GM19043 (cell line): ENCODE measurements around the gene PLEKHA8.

ENCODE experiments used
- ATAC-seq: cut with Tn5 transposase; IDR thresholded peaks from one replicate; pipeline ENCODE4 v1.9.1; 2021; ENCODE audit warnings: low read depth; ENCODE audit not compliant: unreplicated experiment

PLEKHA8 gene

DNA sequence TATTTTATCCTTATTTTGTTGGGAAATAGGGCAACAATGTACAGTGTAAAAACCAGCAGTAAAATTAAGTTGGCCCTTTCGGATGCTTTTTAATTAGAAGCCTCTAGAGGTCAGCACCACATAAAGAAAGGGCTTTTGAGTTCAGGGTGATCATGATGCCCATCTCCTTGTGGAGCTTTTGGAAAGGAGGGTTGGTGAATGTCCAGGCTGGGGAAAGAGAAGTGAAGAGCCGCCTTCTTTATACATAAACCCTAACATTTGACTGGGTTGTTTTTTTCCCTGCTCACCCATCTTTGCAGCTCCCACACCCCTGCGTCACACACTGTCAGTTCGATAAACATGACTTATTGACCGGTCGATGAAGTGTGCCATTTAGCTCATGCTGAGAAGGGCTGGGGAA, 136.4 kb downstream of the PLEKHA8 start:
- ATAC-seq: no peak

DNA sequence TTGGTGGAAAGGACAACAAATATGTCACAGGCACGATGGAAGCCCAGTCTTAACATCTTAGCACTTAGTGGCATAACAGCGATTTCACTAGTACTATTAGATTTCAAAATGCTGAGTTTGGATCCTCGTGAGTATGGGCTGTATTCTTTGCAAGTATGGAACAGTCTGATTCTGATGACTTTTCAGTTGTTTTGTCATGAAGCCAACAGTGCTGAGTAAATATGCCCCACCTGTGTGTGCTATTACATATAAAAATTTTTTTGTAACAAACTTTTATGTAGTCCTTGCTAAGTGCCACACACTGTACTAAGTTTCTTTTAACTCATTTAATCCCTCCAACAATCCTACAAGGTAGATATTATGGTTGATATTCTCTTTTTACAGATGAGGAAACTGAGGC, 137.4 kb downstream of the PLEKHA8 start:
- no peak for ATAC-seq

DNA sequence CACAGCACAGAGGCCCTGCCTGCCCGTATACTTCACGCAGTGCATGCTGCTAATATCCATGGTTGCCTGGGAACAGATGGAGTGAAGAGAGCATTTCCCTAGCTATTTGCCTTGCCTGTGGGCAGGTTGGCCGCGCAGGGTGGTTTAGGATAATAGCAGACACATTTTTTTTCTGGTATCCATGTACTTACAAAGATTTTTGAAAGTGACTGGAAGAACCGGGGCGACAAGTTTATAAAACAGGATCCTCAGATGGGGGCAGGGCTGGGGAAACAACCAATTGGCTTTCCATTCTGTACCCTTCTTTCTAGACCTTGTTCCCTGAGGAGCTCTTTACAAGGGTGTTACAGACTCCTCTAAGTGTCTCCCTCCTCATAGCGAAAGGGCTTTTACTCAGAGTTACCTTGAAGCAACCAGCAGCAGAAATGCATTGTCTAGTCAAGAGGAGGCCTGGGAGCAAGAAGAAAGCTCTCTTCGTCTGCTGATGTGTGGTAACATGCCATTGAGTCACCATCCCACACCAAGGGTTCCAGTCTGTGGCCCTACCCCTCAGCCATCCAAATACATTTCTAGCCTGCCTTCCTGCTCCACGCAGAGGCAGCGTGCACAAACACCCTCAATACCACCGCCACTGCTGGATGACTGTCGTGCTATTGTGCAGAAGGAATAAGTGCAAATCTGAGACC, 138.1 kb downstream of the PLEKHA8 start:
- ATAC-seq: no peak

DNA sequence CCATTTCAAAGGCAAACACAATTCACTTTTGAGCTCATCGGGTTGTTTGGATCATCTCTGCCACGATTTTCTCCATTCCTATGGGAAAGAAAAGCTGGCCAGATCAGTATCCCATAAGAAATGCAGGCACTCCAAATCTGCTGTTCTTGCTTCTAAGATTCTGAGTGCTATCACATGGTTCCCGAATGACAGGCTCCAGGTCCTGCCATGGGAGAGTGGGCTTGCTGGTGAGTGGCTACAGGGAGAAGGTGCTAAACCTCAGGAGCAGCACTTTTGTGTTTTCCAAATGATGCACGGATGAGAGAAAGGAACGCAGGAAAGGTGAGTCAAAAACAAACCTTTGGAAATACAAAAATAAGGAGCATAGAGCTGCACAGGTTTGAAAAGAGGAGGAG, 138.6 kb downstream of the PLEKHA8 start:
- no peak for ATAC-seq

DNA sequence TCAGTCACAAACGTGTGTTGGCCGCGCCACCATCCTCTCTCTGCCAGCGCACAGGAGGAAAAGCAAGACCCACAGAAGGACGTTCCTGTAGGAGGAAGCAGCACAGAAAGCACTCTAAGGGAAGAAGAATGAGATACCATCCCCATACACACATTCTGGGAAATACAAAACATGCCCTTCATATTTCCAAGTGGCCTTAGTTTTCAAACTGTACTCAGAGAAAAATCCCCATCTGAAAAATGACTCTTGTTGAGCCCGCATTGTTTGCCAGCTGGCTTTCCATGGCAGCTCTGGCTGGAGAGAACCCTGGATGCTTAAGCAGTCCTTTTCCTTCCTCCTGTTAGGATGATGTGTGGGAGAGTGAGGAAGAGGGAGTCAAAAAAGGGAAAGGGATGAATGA, 139.7 kb downstream of the PLEKHA8 start:
- ATAC-seq: no peak

DNA sequence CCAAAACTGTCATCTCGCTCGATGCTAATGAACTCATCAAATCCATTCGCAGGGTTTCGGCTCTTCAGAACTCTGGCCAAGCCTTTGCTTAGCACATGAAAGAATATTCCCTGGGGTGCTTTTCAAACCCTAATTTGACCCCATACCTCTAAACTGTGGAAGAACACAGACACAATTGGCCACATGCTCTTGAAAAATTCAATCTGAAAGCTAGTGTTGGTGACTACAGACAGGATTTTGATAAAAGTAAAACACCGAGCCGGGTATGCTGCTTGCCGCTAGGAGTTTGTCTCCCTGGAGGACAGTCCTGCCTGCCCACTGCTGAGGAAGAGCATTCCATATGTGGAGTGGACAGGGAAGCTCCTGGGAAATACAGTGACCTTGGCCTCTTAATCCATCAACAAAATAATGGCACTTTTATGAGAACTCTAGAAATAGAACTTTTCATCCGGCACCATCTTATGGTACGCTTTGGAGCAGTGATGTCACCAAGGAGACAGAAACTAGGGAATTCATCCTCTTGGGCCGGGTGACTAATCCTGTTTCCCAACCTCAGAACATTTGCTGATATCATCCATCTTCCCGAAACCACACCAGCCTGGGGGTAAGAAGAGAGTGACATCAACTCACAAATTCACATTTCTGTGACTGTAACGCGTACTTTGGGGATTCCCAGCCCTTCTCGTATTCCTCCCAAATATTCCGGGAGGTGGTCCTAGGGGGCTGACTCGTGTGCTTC, 140.8 kb downstream of the PLEKHA8 start:
- no peak for ATAC-seq

DNA sequence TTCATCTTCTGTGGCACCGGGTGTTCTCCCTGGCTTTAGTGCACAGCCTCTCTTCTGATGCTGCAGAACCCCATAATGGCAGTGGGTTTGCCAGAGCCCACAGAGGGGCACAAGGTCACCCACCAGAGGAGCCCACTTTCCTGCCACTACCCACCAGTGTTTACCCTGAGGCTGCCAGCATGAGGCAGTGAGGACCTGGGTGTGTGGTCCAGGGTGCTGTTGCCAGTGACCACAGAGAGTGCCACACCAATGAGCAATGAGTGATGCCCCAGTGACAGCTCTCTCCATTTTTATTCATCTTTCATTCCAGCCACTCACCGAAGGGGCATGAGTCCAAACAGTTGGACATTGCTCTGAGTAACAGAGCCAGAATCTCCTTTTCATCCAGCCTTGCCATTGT, 141.4 kb downstream of the PLEKHA8 start:
- no peak for ATAC-seq

DNA sequence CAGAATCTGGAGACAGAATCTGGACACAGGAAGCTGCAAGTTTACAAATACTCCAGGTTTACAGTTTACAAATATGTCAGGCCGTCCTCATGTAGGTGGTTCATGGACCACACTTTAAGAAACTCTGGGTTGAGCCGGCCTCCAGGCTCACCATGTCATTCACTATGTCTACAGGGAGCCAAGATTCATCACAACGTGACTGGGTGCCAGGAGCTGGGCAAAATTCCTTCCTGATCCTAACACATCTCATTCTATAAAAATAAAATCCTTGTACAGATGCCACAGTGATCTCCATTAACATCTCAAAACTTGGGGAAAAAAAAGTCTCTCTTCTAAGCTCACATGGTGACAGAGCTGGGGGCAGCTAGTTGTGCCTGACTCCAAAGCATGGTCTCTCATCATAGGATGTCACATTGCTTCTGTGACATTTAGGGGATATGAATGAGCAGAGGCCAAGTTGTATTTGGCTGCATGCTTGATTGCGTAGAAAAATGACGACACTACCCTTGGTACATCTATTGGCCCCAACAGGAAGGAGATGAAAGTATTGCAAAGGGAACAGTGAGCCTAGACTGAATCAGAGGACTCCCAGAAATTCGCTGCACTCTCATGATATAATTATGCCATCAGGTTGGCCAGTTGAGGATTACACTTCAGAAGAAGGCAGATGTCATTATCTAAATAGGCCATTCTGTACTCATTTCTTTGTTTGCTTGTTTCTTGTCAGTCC, 142.4 kb downstream of the PLEKHA8 start:
- no peak for ATAC-seq

DNA sequence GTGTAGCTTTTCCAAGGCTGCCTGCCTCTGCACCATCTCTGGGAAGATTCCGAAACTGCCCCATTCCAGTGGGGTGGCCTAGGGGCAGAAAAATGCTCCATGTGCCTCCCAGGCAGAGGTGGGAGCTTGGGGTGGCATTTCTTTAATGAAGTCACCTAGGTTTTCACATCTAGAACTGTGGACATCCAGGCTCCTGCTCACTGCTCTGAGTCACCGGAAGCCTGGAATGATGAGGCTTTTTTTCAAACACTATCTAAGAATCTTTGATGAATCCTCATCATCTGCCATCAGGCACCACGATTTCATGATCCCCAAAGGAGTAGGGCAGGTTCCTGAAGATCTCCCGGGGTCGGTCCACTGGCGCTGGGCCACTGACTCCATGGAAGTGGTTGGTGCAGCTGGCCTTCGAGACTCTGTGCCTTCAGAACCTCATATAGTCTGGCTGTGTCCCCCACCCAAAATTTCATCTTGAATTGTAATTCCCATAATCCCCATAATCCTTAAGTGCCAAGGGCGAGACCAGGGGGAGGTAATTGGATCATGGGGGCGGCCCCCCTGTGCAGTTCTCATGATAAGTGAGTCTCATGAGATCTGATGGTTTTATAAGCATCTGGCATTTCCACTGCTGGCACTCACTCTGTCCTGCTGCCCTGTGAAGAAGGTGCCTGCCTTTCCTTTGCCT, 143.7 kb downstream of the PLEKHA8 start:
- ATAC-seq: no peak

DNA sequence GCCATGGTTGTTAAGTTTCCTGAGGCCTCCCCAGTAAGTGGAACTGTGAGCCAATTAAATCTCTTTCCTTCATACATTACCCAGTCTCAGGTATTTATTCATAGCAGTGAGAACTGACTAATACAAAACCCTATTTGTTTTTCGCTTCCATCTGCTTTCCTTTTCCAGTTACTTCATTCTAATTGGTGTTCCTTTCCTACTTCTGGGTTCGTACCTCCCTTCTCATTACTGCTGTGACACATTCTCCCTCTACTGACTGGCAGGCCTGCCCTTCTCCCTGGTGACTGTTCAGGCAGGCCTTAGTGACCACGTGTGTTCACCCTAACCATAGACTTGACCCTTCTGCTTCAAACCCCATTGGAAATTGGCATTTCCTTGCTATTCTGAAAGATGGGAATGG, 144.2 kb downstream of the PLEKHA8 start:
- ATAC-seq: no peak

DNA sequence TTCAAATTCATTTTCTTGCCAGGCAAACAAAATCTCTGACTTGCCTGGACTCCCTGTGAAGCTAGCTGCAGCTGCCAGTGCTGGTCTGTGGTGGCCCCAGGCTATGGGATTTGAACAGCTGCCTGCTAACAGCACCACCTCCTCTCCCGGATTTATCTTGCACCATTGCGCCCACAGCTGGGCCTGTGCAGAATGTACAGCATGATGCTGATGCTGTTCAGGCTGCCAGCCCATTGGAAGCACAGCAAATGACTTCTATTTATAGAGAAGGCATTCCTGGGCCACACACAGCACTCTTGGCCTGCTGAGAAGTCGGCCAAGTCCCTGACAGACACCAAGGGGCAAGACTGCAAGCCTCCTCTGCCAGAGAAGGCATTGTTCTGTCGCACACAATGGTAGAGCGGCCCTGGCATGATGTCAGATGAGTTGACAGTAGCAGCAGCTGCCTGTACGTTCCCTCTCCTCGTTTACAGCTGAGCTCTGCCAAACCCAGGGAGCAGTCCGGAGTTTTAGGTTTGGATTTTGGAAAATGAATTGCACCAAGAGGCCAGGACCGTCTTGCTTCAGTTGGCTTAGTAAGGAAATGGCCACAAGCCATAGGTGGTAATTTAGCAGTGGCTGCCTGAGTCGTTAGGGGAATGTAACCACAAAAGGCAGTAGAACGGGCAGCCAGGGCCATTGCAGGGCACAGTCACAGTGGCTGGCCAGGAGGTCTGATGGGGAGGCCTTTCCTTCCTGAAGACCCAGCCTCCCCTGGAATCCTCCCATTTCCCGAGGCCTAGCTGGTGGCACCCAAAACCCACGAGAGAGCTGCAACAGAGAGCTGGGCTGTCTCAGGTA, 145.1 kb downstream of the PLEKHA8 start:
- ATAC-seq: no peak

DNA sequence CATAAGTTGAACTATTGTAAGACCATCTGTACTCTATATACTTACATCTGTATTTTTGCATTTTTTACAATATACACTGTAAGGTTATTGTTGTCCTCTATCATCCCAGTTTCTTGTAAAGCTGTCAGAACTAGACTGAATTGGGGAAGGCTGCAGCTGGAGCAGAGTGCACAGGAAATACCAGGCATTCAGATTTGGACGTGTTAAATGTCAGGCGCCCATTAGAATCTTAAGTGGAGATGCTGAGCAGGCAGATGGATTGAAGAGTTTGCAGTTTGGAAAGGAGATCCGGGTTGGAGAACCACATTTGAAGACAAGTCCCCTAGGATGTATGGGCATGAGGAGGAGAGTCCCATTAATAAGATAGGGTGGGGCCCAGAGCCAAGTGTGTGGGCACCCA, 147.0 kb downstream of the PLEKHA8 start:
- ATAC-seq: no peak

DNA sequence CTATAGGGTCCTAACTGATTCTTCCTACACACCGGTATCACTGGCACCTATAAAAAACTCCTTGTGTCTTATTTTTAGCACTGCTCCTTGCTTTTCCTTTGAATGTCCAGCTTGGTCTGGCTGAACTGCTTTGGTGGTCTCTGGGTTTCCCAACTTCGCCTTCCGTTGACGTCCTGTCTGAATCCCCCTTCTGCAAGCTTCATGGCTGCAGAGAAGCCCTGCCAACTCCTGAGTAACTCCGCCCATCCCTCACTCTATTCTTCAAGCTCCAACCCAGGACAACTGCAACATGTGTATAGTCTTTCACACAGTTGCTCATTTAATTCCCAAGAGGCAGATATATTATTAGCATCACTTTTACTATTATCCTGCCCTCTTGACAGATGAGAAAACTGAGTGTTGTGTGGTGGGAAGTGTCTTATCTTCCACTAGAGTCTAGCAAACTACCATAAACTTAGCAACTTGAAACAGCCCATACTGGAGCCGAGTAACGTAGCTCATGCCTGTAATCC, 147.5 kb downstream of the PLEKHA8 start:
- ATAC-seq: no peak

DNA sequence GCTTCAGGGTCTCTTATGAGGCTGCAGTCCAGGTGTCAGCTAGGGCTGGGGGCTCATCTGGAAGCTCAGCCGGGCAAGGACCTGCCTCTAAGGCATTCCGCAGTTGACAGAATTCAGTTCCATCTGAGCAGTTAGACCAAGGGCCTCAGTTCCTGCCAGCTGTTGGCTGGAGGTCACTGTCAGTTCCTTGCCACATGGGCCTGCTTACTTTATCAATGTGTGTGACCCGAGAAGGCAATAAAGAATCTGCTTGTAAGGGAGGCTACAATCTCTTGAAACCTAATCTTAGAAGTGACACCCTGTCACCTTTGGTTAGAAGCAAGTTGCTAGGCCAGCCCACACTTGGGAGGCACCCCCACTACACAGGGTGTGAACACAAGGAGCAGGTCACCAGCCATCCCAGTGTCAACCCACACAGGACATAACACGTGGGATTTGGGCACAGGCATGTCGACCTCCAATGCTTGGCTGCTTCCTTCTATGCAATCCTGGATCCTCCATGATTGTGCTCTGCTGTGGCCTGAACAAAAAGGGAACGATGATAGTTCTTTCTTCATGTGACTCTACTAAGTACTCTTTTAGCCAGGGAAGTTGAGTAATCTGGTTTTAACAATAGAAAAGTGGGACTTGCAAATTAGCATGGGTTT, 148.4 kb downstream of the PLEKHA8 start:
- no peak for ATAC-seq

DNA sequence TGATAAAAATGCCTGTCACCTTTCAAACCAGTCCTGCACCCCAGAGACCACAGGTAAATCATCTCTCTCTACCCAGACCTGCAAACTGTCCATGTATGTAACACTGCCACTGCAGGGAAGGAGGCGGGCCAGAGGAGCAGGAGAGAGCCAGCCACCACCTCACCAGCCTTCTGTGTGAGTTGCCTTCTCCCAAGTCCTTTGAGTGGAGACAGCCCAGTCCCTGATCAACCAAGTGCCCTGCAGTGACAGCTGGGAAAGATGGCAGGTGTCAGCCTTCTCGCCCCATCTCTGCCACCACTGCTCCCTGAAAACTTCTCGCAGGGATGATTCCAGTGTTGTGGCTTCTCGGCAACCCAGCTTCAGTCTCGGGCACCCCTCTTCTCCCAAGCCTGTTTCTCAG, 149.0 kb downstream of the PLEKHA8 start:
- no peak for ATAC-seq

DNA sequence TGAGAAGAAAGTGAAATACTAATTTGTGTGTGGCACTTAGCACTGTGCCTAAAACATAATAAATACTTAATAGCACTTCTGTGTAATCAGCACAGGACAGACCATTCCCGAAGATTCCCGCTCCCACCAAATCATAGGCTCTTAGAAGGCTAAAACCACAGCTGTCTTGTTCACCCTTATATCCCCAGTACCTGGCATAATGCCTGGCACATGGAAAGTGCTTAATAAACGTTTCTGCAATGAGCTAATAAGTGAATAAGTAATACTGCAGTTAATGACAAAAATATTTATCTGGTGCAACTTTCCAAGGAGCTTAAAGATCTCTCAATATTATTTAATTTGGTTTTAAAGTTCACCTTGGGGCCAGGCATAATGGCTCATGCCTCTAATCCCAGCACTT, 149.8 kb downstream of the PLEKHA8 start:
- ATAC-seq: no peak

DNA sequence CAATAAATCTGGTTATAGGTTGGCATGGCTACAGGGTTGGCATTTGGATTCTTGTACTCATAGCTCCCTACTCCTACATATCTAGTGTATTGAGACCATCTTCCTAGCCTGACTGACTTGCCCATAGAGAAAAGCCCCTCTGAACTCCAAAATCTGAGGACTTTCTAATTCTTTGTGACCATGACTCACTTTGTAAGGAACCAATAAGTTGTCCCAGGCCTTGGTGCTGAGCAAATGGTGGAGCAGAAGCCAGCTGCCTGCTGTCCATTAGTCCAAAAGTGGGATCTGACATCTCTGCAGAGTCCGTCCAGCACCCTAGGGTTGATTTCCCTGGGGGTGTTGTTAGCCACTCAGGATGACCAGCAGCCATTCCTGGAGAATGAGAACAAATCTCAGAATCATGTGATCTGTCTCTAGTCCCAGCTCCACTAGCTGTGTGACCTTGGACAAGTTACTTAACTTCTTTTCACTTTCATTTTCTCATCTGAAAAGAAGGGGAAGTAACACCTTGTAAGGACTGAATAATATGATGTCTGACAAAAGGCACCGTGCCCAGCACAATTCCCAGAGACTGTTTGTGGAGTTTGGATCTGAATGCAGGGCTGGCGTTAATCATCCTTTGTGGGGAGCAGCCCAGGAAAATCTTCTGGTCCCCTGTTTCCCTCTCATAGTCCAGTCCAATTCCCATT, 150.7 kb downstream of the PLEKHA8 start:
- ATAC-seq: peak; percentile 92
